Measurements from ENCODE around the gene RPL26. TPM values are rescaled to one million over a fixed set of nuclear protein-coding genes. Genes with fewer than 3 reads are reported as not detected.
A peak's percentile ranks its signal among the peaks of the same experiment; 100 is the strongest.
"Not testable (repeated sequence)": the region's sequence is repeated elsewhere in the genome, so short reads cannot be mapped to it uniquely, and the experiment has no call there.

Gene RPL26
- total RNA-seq, 4 donors from 2014 or later: 1,787 to 4,050 (median 3,181) TPM

DNA sequence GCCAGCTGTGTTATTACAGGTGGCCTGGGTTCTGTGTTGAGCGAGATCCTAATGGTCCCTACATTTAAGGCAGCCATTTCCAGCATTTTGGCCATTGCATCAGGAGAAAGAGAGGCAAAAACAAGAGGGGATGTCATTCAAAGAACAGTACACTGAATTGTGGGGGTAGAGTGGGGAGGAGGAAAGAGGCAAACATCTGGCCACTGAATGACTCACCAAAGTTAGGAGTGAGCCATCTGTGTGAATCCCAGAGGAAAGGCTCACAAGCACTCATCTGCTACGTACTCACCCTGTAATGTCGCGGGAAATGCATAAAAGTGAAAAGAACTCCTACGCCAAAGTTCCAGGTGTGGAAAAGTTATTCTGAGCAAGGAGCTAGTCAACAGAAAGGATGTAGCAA, 23.2 kb downstream of the RPL26 start:
- H3K4me1 ChIP-seq: peaks cover 0 to 11% (median 0%) of the 10 kb centered on the region in 3 donors
- no peaks in the 10 kb centered on the region for H3K9me3 ChIP-seq
- ATAC-seq: peak; percentile 79
- no peak overlapping the region for H3K4me3 ChIP-seq
- H3K36me3 ChIP-seq: peaks cover 0 to 7% of the 10 kb centered on the region in 2 donors
- no peak for TF ChIP-seq CTCF (IDR thresholded peaks at IDR 0.05)
- peak; percentile 10 for TF ChIP-seq POLR2AphosphoS5 (IDR thresholded peaks at IDR 0.05)
- TF ChIP-seq POLR2A (IDR thresholded peaks at IDR 0.05): no peak
- peak overlapping the region in 3 of 4 donors; percentile 50 to 52 (median 51) for H3K27ac ChIP-seq
- no peaks in the 10 kb centered on the region for H3K27me3 ChIP-seq
- 53 to 56% methylated on average over 4 to 5 of the region's 5 CpGs for WGBS, 2 donors (ENCODE audit: low coverage in 1 of 2)

DNA sequence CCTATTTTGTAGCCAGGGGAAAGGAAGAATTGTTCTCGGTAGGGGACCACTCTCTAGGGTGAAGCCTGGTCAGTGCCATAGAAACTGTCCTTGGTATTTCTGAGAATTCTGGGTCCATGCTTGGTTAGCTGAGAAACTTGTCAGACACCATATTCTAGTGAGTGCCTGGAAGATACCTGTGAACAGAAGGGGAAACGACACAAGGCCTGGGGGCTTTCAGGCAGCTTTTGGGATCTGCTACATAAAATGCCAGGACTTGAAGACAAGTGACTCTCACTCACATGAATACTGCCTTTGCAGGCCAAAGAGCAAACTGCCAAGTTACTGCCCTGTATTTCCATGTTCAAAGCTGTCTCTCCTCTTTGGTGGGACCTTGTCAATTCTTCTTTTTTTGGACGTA, 25.1 kb downstream of the RPL26 start:
- no peaks in the 10 kb centered on the region for H3K9me3 ChIP-seq
- H3K36me3 ChIP-seq: no peaks in the 10 kb centered on the region
- peaks cover 0 to 11% (median 0%) of the 10 kb centered on the region in 3 donors for H3K4me1 ChIP-seq
- no peak overlapping the region for H3K4me3 ChIP-seq
- WGBS, 2 donors (ENCODE audit: low coverage in 1 of 2): 88 to 96% methylated on average over 1 to 3 of the region's 3 CpGs
- ATAC-seq: no peak
- no peak overlapping the region for H3K27ac ChIP-seq
- TF ChIP-seq EP300 (IDR thresholded peaks at IDR 0.05) (no peak), POLR2A (IDR thresholded peaks at IDR 0.05) (no peak), POLR2AphosphoS5 (IDR thresholded peaks at IDR 0.05) (no peak), CTCF (IDR thresholded peaks at IDR 0.05) (no peak)
- no peaks in the 10 kb centered on the region for H3K27me3 ChIP-seq

DNA sequence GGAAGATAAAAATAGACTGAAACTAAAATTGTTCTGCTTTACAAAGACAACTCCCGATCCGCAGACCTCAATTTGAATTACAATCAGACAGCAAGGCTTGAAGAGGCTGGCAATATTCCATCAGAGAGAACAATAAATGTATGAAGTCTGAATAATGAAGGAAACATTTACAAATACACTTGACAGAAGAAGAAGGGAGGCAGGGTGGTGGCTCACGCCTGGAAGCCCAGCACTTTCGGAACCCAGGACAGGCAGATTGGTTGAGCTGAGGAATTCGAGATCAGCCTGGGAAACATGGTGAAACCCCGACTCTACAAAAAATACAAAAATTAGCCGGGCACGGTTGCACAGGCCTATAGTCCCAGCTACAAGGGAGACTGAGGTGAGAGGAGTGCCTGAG, 28.8 kb downstream of the RPL26 start:
- H3K4me3 ChIP-seq: no peak overlapping the region
- no peaks in the 10 kb centered on the region for H3K9me3 ChIP-seq
- no peaks in the 10 kb centered on the region for H3K27me3 ChIP-seq
- no peaks in the 10 kb centered on the region for H3K36me3 ChIP-seq
- H3K27ac ChIP-seq: no peak overlapping the region
- 53 to 65% methylated on average over 4 to 8 of the region's 8 CpGs for WGBS, 2 donors (ENCODE audit: low coverage in 1 of 2)
- H3K4me1 ChIP-seq: peaks cover 0 to 4% (median 0%) of the 10 kb centered on the region in 3 donors
- no peak for TF ChIP-seq POLR2A (IDR thresholded peaks at IDR 0.05)
- no peak for TF ChIP-seq EP300 (IDR thresholded peaks at IDR 0.05)
- no peak for TF ChIP-seq POLR2AphosphoS5 (IDR thresholded peaks at IDR 0.05)
- TF ChIP-seq CTCF (IDR thresholded peaks at IDR 0.05): no peak
- ATAC-seq: no peak

DNA sequence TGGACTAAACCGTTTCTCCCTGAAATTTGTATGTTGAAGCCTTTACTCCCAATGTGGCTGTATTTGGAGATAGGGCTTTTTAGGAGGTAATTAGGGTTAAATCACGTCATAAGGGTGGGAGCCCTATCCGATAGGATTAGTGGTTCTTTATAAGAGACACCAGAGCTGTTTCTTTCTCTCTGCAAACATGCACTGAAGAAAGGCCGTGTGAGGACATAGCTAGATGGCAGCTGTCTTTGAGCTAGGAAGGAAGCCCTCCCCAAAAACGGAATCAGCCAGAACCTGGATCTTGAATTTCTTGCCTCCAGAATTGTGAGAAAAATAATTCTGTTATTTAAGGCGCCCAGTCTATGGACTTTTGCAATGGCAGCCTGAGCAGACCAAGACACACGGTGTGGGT, 29.3 kb downstream of the RPL26 start:
- ATAC-seq: no peak
- no peak overlapping the region for H3K4me3 ChIP-seq
- no peaks in the 10 kb centered on the region for H3K9me3 ChIP-seq
- TF ChIP-seq CTCF (IDR thresholded peaks at IDR 0.05): no peak
- H3K4me1 ChIP-seq: no peaks in the 10 kb centered on the region
- H3K36me3 ChIP-seq: no peaks in the 10 kb centered on the region
- H3K27ac ChIP-seq: no peak overlapping the region
- 71 to 74% methylated on average over 5 to 7 of the region's 7 CpGs for WGBS, 2 donors (ENCODE audit: low coverage in 1 of 2)
- H3K27me3 ChIP-seq: no peaks in the 10 kb centered on the region

DNA sequence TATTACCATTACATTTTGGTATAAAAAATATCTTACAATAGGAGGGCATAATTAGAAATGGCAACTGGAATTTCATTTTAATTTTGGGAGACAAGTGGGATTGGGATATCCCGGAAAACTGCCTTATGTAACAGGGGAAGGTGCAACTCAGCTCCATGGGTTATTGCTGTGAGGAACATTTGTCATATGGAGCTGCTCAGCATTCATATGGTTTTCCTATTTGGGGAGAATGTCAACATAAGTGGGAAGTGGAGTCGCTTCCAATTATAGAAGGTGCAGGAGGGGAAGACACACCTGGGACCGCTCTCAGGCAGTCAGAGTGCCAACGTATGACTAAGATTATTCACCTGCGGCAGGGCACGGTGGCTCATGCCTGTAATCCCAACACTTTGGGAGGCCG, 32.7 kb downstream of the RPL26 start:
- no peak for TF ChIP-seq POLR2AphosphoS5 (IDR thresholded peaks at IDR 0.05)
- TF ChIP-seq CTCF (IDR thresholded peaks at IDR 0.05): no peak
- no peak for TF ChIP-seq POLR2A (IDR thresholded peaks at IDR 0.05)
- TF ChIP-seq EP300 (IDR thresholded peaks at IDR 0.05): no peak
- WGBS, 2 donors (ENCODE audit: low coverage in 1 of 2): 80 to 81% methylated on average over 2 to 4 of the region's 7 CpGs
- no peaks in the 10 kb centered on the region for H3K4me1 ChIP-seq
- H3K9me3 ChIP-seq: no peaks in the 10 kb centered on the region
- no peak for ATAC-seq
- H3K27ac ChIP-seq: no peak overlapping the region
- H3K4me3 ChIP-seq: no peak overlapping the region
- H3K27me3 ChIP-seq: peaks cover 31% of the 10 kb centered on the region
- H3K36me3 ChIP-seq: no peaks in the 10 kb centered on the region

GRCh38 chr17:8347001-8347400, 36.0 kb downstream of the RPL26 start:
- H3K27ac ChIP-seq, ATAC-seq: not testable (repeated sequence)

More at GRCh38 chr17:8347001-8347400, 36.0 kb downstream of the RPL26 start:
- H3K4me1 ChIP-seq, H3K9me3 ChIP-seq, H3K4me3 ChIP-seq, H3K36me3 ChIP-seq: not testable (repeated sequence)
- H3K27me3 ChIP-seq: peaks cover 31% of the 10 kb centered on the region
- no CpG with 5 or more reads among the region's 25 CpGs for WGBS, 2 donors (ENCODE audit: low coverage in 1 of 2)
